ENCODE measurements around the gene KAT6B.

- TF ChIP-seq SIN3A (IDR thresholded peaks at IDR 0.05; ENCODE audit: borderline replicate concordance, insufficient read depth, low read length) (no peak), POLR2AphosphoS5 (IDR thresholded peaks at IDR 0.05; ENCODE audit: low read depth, low read length) (no peak), TAF1 (IDR thresholded peaks at IDR 0.05; ENCODE audit: borderline replicate concordance, insufficient read depth, low read length) (no peak), REST (IDR thresholded peaks at IDR 0.05; ENCODE audit: insufficient read depth in 1 of 2, low read depth in 2 of 2, low read length in 2 of 2) (no peak), FOXP2 (optimal IDR thresholded peaks at IDR 0.05; ENCODE audit: borderline replicate concordance, extremely low read depth, extremely low read length, insufficient read depth) (no peak)
Observed at GRCh38 chr10:75028049-75028448, 201.6 kb downstream of the KAT6B start.
